T-helper 1 cell treated with Interleukin-12 subunit alpha and Interleukin-12 subunit beta and Interleukin-4 antibody, amounts not matched to agents 30 μg/mL and 1 μg/mL, for 36 hours (primary cell): ENCODE data around the gene EMP3.
"Not testable (repeated sequence)": the region's sequence is repeated elsewhere in the genome, so short reads cannot be mapped to it uniquely, and the experiment has no call there.

Experiments used
- H3K27ac Mint-ChIP-seq: one replicate; pipeline ENCODE4 v1.8.0; 2021; ENCODE audit warnings: mild to moderate bottlenecking, mixed read lengths
- H3K27me3 Mint-ChIP-seq: one replicate; pipeline ENCODE4 v1.8.0; 2021; ENCODE audit warnings: low read depth, mixed read lengths
- H3K36me3 Mint-ChIP-seq: one replicate; pipeline ENCODE4 v1.8.0; 2021; ENCODE audit warnings: low read depth, mixed read lengths
- H3K4me1 Mint-ChIP-seq: one replicate; pipeline ENCODE4 v1.8.0; 2021; ENCODE audit warnings: low read depth, mixed read lengths
- H3K4me3 Mint-ChIP-seq: one replicate; pipeline ENCODE4 v1.8.0; 2021; ENCODE audit warnings: mild to moderate bottlenecking, moderate library complexity, mixed read lengths
- H3K9me3 Mint-ChIP-seq: one replicate; pipeline ENCODE4 v1.8.0; 2021; ENCODE audit warnings: mixed read lengths

Gene EMP3, protein sequence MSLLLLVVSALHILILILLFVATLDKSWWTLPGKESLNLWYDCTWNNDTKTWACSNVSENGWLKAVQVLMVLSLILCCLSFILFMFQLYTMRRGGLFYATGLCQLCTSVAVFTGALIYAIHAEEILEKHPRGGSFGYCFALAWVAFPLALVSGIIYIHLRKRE

DNA sequence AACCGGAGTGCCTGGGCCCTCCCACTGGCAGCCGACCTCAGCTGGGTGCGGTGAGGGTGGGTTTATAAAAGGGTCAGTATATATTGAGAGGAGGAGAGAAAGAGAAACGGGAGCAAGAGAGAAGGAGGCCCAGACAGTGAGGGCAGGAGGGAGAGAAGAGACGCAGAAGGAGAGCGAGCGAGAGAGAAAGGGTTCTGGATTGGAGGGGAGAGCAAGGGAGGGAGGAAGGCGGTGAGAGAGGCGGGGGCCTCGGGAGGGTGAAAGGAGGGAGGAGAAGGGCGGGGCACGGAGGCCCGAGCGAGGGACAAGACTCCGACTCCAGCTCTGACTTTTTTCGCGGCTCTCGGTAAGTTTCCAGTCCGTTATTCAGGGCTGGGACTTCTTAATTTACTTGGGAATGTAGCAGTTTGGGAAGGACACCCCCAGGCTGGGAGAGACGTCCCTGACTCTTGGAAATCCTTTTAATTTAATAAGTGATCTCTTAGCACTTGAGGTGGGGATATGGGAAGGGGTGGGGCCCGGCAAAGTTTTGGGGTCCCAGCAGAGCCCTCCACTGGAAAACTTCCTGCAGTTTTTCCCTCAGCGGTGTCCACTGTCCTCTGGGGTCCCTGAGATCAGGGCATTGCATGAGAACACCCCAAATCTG lies at the start of gene EMP3:
Gene EMP3, plus strand, starts transcription at position 288 of the 646 bp plus-strand sequence. CDS start 1,293 bp downstream, outside the sequence.
- Mint-ChIP-seq H3K36me3 (peaks cover 44% of the 10 kb centered on the region), H3K27ac (peak within 1 kb of the TSS; percentile 96), H3K27me3 (no peaks in the 10 kb centered on the region), H3K9me3 (peaks cover 3% of the 10 kb centered on the region), H3K4me1 (peaks cover 64% of the 10 kb centered on the region), H3K4me3 (peak within 1 kb of the TSS; percentile 96)

DNA sequence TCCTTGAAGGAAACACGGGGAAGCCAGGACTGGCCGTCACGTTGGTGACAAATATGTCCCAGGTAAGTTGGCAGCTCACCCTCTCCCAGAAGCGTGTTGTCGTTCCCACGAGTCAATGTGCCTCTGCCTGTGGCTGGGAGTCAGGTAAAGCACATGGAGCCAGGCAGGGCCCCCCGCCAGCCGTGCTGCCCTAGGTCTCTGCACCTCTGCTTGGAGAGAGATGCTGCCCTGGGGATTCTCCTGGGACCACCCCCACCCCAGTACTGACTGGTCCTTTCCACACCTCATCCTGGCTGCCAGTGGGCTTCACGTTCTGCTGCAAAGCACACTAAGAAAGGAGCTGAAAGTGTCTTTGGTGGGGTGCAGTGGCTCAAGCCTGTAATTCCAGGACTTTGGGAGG lies 45.6 kb upstream of the EMP3 start:
- Mint-ChIP-seq H3K9me3 (peaks cover 1% of the 10 kb centered on the region), H3K36me3 (no peaks in the 10 kb centered on the region), H3K27ac (no peak overlapping the region), H3K27me3 (peaks cover 6% of the 10 kb centered on the region), H3K4me3 (no peak overlapping the region), H3K4me1 (no peaks in the 10 kb centered on the region)

DNA sequence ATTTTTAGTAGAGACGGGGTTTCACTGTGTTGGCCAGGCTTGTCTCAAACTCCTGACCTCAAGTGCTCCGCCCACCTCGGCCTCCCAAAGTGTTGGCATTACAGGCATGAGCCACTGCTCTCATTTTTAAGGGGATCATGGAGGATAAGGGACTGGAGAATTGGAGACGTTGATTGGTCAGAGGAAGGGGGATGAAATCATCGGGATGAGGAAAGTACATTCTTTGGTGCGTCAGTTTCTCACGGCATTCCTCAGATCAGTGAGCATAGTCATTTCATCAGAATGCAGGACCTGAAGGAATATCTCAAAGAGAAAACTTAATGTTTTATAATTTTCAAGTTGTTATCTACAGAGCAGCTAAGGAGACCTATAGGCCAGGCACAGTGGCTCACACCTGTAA lies 41.4 kb upstream of the EMP3 start:
- no peaks in the 10 kb centered on the region for H3K4me1 Mint-ChIP-seq
- peaks cover 3% of the 10 kb centered on the region for H3K27me3 Mint-ChIP-seq
- H3K36me3 Mint-ChIP-seq = no peaks in the 10 kb centered on the region
- H3K27ac Mint-ChIP-seq = no peak overlapping the region
- peaks cover 16% of the 10 kb centered on the region for H3K9me3 Mint-ChIP-seq
- H3K4me3 Mint-ChIP-seq = no peak overlapping the region

DNA sequence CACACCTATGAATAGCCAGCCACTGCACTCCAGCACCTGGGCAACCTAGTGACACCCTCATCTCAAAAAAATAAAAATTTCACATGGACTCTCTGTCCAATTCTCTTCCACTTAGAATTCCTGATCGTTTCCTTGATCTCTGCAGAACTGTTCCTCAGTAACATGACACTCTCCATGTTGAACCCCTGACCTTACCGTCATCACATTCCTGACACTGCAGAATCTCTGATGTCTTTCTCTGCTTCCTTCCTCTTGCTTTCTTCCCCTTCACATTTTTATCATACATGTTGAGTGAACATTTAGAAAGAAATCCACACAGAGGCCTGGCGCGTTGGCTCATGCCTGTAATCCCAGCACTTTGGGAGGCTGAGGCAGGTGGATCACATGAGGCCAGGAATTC lies 40.5 kb upstream of the EMP3 start:
- no peak overlapping the region for H3K4me3 Mint-ChIP-seq
- peaks cover 16% of the 10 kb centered on the region for H3K9me3 Mint-ChIP-seq
- H3K27ac Mint-ChIP-seq = no peak overlapping the region
- H3K27me3 Mint-ChIP-seq = peaks cover 3% of the 10 kb centered on the region
- H3K36me3 Mint-ChIP-seq = no peaks in the 10 kb centered on the region
- no peaks in the 10 kb centered on the region for H3K4me1 Mint-ChIP-seq

- Mint-ChIP-seq H3K4me1 (no peaks in the 10 kb centered on the region), H3K9me3 (peaks cover 16% of the 10 kb centered on the region), H3K27me3 (peaks cover 3% of the 10 kb centered on the region), H3K4me3 (no peak overlapping the region), H3K36me3 (no peaks in the 10 kb centered on the region), H3K27ac (no peak overlapping the region)
These were observed 37.6 kb upstream of the EMP3 start for GRCh38 chr19:48287748-48288147.

DNA sequence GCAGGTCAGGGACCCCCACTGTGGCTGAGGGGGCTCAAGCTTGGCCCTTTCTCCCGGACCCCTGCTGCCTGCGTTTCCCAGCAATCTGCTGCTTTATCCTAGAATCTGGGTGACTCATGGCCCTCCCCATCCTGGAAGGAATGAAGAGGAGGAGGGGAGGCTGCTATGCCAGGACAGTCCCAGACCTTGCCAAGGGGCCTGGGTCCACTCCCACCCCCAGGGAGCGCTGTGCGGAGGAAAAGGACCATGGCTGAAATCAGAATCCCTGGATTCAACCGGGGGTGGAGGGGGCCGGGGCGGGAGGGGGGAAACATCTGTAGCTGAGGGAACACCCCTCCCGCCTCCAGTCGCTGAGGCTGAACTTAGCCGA lies 35.0 kb upstream of the EMP3 start:
- H3K27me3 Mint-ChIP-seq = peaks cover under 1% of the 10 kb centered on the region
- H3K4me1 Mint-ChIP-seq = no peaks in the 10 kb centered on the region
- H3K9me3 Mint-ChIP-seq = peaks cover 12% of the 10 kb centered on the region
- H3K27ac Mint-ChIP-seq = no peak overlapping the region
- no peaks in the 10 kb centered on the region for H3K36me3 Mint-ChIP-seq
- no peak overlapping the region for H3K4me3 Mint-ChIP-seq

DNA sequence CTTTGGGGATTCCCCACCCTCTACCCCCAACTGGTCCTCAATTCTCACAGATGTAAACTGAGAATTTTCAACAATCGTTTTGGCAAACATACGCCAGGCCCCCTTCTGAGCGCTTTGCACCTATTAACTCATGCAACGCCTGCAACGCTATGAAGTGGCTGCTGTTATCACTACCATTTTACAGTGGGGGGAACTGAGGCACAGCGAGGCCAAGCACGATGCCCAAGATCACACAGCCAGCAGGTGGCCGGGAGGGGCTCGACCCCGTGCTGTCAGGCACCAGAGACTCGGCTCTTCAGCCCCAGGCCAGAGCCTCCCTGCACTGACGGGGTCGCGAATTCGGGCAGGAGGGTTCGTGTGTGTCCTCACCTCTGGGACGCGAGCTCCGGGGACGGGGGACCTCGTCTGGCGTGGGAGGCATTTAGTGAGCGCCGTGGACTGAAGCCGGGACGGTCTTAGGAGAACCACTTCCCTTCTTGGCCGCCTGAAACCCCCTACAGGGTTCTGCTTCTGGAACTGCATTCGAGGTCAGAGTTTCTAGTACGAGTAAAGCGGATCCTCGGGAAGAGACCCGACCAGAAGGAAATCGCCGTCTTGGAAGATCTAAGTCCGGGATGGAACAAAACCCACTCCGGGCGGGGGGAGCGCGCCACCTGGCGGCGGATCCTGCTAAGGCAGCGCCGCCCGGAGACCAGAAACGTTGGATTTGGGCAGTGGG lies 34.4 kb upstream of the EMP3 start:
- no peaks in the 10 kb centered on the region for H3K36me3 Mint-ChIP-seq
- peak overlapping the region; percentile 75 for H3K4me3 Mint-ChIP-seq
- peaks cover 8% of the 10 kb centered on the region for H3K9me3 Mint-ChIP-seq
- H3K27ac Mint-ChIP-seq = no peak overlapping the region
- no peaks in the 10 kb centered on the region for H3K4me1 Mint-ChIP-seq
- no peaks in the 10 kb centered on the region for H3K27me3 Mint-ChIP-seq

DNA sequence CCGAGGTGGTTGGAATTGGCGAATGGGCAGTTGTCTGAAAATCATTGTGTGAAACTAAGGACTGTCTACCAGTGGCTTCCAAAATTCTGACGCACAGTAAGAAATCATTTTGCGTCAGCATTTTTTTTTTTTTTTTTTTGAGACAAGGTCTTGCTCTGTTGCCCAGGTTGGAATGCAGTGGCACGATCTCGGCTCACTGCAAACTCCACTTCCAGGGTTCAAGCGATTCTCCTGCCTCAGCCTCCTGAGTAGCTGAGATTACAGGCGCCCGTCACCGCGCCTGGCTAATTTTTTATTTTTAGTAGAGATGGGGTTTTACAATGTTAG lies 33.9 kb upstream of the EMP3 start:
- H3K4me3 Mint-ChIP-seq = peak overlapping the region; percentile 75
- not testable (repeated sequence) for H3K36me3 Mint-ChIP-seq

DNA sequence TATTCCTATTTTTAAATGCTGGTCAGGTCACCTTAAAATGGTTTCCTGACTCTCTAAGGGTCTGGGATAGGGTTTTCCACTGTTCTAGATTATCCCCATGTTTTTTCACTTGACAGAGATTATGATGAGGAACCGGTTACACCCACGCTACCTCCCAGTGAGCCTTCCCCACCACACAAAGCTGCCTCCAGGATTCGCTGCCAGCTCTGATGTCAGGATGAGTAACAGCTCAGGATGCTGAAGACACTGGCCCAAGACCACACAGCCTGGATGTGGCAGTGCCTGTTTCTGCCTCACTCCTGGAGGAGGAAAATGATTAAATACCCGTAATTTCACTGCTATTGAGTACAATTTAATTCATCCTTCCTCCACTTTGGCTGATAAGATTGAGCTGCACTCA lies 32.6 kb upstream of the EMP3 start:
- H3K27me3 Mint-ChIP-seq = no peaks in the 10 kb centered on the region
- no peak overlapping the region for H3K4me3 Mint-ChIP-seq
- H3K9me3 Mint-ChIP-seq = no peaks in the 10 kb centered on the region
- no peak overlapping the region for H3K27ac Mint-ChIP-seq
- no peaks in the 10 kb centered on the region for H3K4me1 Mint-ChIP-seq
- H3K36me3 Mint-ChIP-seq = no peaks in the 10 kb centered on the region

More for the DNA sequence above, 33.9 kb upstream of the EMP3 start:
- H3K4me1 Mint-ChIP-seq, H3K27me3 Mint-ChIP-seq, H3K27ac Mint-ChIP-seq, H3K9me3 Mint-ChIP-seq: not testable (repeated sequence)

DNA sequence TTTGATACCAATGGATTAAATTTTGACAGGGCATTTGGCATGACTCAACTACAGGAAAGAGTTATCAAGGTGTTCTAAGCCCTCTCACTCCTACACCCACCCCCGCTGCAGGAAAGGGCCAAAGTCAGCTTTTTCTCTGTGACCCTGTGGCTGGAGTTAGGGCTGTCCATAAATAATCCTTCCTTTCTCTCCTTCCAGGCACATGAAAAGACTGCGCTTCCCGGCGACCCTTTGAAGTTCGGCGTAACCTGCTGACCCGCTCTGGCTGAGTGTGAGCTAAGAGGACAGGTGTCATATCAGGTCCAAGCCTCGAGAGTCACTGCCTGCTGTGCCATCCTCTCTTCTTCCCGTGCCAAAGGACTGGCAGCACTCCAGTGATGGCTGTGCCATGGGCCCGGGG lies 29.9 kb upstream of the EMP3 start:
- no peaks in the 10 kb centered on the region for H3K9me3 Mint-ChIP-seq
- no peak overlapping the region for H3K27ac Mint-ChIP-seq
- H3K27me3 Mint-ChIP-seq = no peaks in the 10 kb centered on the region
- no peaks in the 10 kb centered on the region for H3K36me3 Mint-ChIP-seq
- H3K4me1 Mint-ChIP-seq = no peaks in the 10 kb centered on the region
- H3K4me3 Mint-ChIP-seq = no peak overlapping the region

DNA sequence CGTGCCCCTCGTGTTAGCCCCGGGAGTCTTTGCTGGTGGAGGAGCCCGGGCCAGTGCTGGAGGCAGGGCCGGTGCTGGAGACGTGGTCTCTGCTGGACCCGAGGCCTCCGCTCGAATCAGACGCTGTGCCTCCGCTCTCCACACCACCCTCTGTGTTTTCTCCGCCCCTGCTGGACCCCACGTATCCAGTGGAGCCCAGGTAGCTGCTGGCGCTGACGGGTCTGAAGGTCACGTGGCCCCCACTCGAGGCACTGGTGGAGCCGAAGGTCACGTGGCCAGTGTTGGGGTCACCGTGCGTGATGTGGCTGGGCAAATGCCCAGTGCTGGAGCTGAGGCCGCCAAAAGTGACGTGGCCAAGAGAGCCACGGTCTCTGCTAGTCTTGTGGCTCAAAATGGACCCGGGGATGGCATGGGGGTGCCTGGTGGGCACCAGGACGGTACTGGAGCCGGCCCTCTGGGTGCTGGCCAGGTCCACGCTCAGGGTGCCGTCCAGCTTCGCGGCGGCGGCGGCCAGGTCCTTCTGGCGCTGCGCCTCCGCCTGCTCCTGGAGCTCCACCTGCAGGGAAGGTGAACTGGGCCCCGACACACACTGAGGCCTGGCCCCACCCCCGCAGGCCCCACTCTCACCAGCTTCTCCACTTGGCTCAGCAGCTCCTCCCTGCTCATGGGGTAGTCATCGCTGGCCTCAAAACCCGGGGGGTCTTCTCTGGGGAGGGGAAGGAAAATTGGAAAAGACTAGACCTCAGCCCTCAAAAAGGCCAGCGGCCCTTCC lies 28.2 kb upstream of the EMP3 start:
- Mint-ChIP-seq H3K4me3 (no peak overlapping the region), H3K36me3 (no peaks in the 10 kb centered on the region), H3K9me3 (no peaks in the 10 kb centered on the region), H3K27me3 (no peaks in the 10 kb centered on the region), H3K4me1 (no peaks in the 10 kb centered on the region), H3K27ac (no peak overlapping the region)

DNA sequence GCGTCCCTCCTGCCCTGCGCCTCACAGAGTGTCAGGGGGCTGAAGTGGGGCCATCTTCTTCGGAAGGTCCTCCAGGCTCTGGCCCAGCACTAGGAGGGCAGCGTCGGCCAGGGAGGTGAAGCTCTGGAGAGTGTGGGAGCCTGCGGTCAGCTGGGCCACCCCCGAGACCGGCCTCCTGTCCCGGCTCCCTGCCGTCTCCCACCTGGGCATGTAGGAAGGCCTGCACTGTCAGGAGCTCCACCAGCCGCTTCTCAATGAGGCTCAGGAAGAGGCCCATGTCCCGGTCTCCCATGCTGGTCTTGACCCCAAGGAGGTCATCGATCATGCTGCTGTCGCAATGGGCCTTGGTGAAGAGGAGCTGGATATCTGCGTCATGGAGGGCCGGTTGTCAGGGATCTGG lies 27.4 kb upstream of the EMP3 start:
- Mint-ChIP-seq H3K9me3 (no peaks in the 10 kb centered on the region), H3K36me3 (no peaks in the 10 kb centered on the region), H3K4me1 (no peaks in the 10 kb centered on the region), H3K4me3 (no peak overlapping the region), H3K27me3 (no peaks in the 10 kb centered on the region), H3K27ac (no peak overlapping the region)

DNA sequence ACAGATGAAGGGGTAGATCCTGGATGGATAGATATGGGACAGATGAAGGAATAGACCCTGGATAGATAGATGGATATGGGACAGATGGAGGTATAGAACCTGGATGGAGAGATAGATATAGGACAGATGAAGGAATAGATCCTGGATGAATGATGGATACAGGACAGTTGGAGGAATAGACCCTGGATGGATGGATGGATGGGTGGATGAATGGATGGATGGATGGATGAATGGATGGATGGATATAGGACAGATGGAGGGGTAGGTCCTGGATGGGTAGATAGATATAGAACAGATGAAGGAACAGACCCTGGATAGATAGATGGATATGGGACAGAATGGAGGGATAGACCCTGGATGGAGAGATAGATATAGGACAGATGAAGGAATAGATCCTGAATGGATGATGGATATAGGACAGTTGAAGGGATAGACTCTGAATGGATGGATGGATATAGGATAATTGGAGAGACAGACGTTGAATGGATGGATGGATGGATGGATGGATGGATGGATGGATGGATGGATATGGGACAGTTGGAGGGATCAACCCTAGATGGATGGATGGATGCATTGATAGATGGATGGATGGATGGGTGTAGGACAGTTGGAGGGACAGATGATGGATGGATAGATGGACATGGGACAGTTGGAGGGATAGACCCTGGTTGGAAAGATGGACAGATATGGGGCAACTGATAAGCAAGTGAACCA lies 23.3 kb upstream of the EMP3 start:
- H3K4me1 Mint-ChIP-seq = no peaks in the 10 kb centered on the region

GRCh38 chr19:48302600-48302959 lies 22.8 kb upstream of the EMP3 start:
- Mint-ChIP-seq H3K4me1 (no peaks in the 10 kb centered on the region), H3K9me3 (no peaks in the 10 kb centered on the region), H3K36me3 (no peaks in the 10 kb centered on the region), H3K27ac (no peak overlapping the region), H3K4me3 (no peak overlapping the region), H3K27me3 (peaks cover 6% of the 10 kb centered on the region)

More for the DNA sequence above, 23.3 kb upstream of the EMP3 start:
- Mint-ChIP-seq H3K27me3 (peaks cover 6% of the 10 kb centered on the region), H3K36me3 (no peaks in the 10 kb centered on the region), H3K4me3 (no peak overlapping the region), H3K27ac (no peak overlapping the region), H3K9me3 (no peaks in the 10 kb centered on the region)
